ENCODE data around the gene GCC2.

Gene GCC2

GRCh38 chr2:108531674-108532055 is 82.7 kb downstream of the GCC2 start:
- TF ChIP-seq EZH2 (IDR thresholded peaks at IDR 0.05) (no peak), FOXP2 (optimal IDR thresholded peaks at IDR 0.05; ENCODE audit: control extremely low read depth, extremely low read length, insufficient read depth) (no peak), POLR2AphosphoS5 (IDR thresholded peaks at IDR 0.05; ENCODE audit: borderline replicate concordance, low read depth, low read length) (no peak)
- Histone ChIP-seq H3K9ac (ENCODE audit: insufficient read length) (no peak overlapping the region), H3K27ac (no peak overlapping the region), H3K36me3 (ENCODE audit: insufficient read depth, low read length) (no peaks in the 10 kb centered on the region), H3K9me3 (ENCODE audit: low read depth, low read length) (no peaks in the 10 kb centered on the region), H3K4me3 (no peak overlapping the region)
- DNase-seq (ENCODE audit: low read depth, low spot score) = no peak

- H3K9me3 ChIP-seq (ENCODE audit: low read depth, low read length) = no peaks in the 10 kb centered on the region
- H3K27ac ChIP-seq = peak within 1 kb of the TSS; percentile 80
- TF ChIP-seq POLR2AphosphoS5 (IDR thresholded peaks at IDR 0.05; ENCODE audit: borderline replicate concordance, low read depth, low read length) = peak; percentile 86
- no peak for TF ChIP-seq FOXP2 (optimal IDR thresholded peaks at IDR 0.05; ENCODE audit: control extremely low read depth, extremely low read length, insufficient read depth)
- TF ChIP-seq EZH2 (IDR thresholded peaks at IDR 0.05) = no peak
- peak within 1 kb of the TSS; percentile 91 for H3K9ac ChIP-seq (ENCODE audit: insufficient read length)
- peak within 1 kb of the TSS; percentile 95 for H3K4me3 ChIP-seq
- no peak for DNase-seq (ENCODE audit: low read depth, low spot score)
- no peaks in the 10 kb centered on the region for H3K36me3 ChIP-seq (ENCODE audit: insufficient read depth, low read length)
Observed at GRCh38 chr2:108533832-108534583, 85.0 kb downstream of the GCC2 start, which contains the start of gene LIMS1. TSS of gene LIMS1 (plus strand) at chr2:108534470. CDS start at chr2:108534563, 93 bp downstream.

GRCh38 chr2:108534584-108535356 is 85.8 kb downstream of the GCC2 start:
- DNase-seq (ENCODE audit: low read depth, low spot score) = no peak
- no peak overlapping the region for H3K27ac ChIP-seq
- H3K36me3 ChIP-seq (ENCODE audit: insufficient read depth, low read length) = no peaks in the 10 kb centered on the region
- no peak for TF ChIP-seq FOXP2 (optimal IDR thresholded peaks at IDR 0.05; ENCODE audit: control extremely low read depth, extremely low read length, insufficient read depth)
- H3K9ac ChIP-seq (ENCODE audit: insufficient read length) = peak overlapping the region; percentile 72
- no peaks in the 10 kb centered on the region for H3K9me3 ChIP-seq (ENCODE audit: low read depth, low read length)
- peak overlapping the region; percentile 87 for H3K4me3 ChIP-seq

- Histone ChIP-seq H3K27ac (no peak overlapping the region), H3K36me3 (ENCODE audit: insufficient read depth, low read length) (no peaks in the 10 kb centered on the region), H3K9me3 (ENCODE audit: low read depth, low read length) (no peaks in the 10 kb centered on the region), H3K4me3 (peak overlapping the region; percentile 87), H3K9ac (ENCODE audit: insufficient read length) (peak overlapping the region; percentile 72)
- no peak for TF ChIP-seq FOXP2 (optimal IDR thresholded peaks at IDR 0.05; ENCODE audit: control extremely low read depth, extremely low read length, insufficient read depth)
- TF ChIP-seq POLR2AphosphoS5 (IDR thresholded peaks at IDR 0.05; ENCODE audit: borderline replicate concordance, low read depth, low read length) = no peak
- TF ChIP-seq EZH2 (IDR thresholded peaks at IDR 0.05) = no peak
- DNase-seq (ENCODE audit: low read depth, low spot score) = no peak
Observed at GRCh38 chr2:108535357-108535631, 86.3 kb downstream of the GCC2 start.

GRCh38 chr2:108536133-108536780 is 87.3 kb downstream of the GCC2 start:
- DNase-seq (ENCODE audit: low read depth, low spot score) = no peak
- no peak for TF ChIP-seq POLR2AphosphoS5 (IDR thresholded peaks at IDR 0.05; ENCODE audit: borderline replicate concordance, low read depth, low read length)
- no peak for TF ChIP-seq FOXP2 (optimal IDR thresholded peaks at IDR 0.05; ENCODE audit: control extremely low read depth, extremely low read length, insufficient read depth)
- TF ChIP-seq EZH2 (IDR thresholded peaks at IDR 0.05) = no peak
- no peak overlapping the region for H3K9ac ChIP-seq (ENCODE audit: insufficient read length)

GRCh38 chr2:108536911-108537310 is 87.9 kb downstream of the GCC2 start:
- no peak for DNase-seq (ENCODE audit: low read depth, low spot score)
- no peaks in the 10 kb centered on the region for H3K36me3 ChIP-seq (ENCODE audit: insufficient read depth, low read length)
- no peak overlapping the region for H3K4me3 ChIP-seq
- H3K9ac ChIP-seq (ENCODE audit: insufficient read length) = no peak overlapping the region
- TF ChIP-seq FOXP2 (optimal IDR thresholded peaks at IDR 0.05; ENCODE audit: control extremely low read depth, extremely low read length, insufficient read depth) (no peak), POLR2AphosphoS5 (IDR thresholded peaks at IDR 0.05; ENCODE audit: borderline replicate concordance, low read depth, low read length) (no peak), EZH2 (IDR thresholded peaks at IDR 0.05) (no peak)
- no peaks in the 10 kb centered on the region for H3K9me3 ChIP-seq (ENCODE audit: low read depth, low read length)
- H3K27ac ChIP-seq = no peak overlapping the region

More at GRCh38 chr2:108536133-108536780, 87.3 kb downstream of the GCC2 start:
- Histone ChIP-seq H3K4me3 (peak overlapping the region; percentile 87; the same call in 1 of the 2 replicates), H3K9me3 (ENCODE audit: low read depth, low read length) (no peaks in the 10 kb centered on the region), H3K27ac (no peak overlapping the region), H3K36me3 (ENCODE audit: insufficient read depth, low read length) (no peaks in the 10 kb centered on the region)

- no peak for DNase-seq (ENCODE audit: low read depth, low spot score)
- no peaks in the 10 kb centered on the region; the same call in 1 of the 2 replicates for H3K36me3 ChIP-seq (ENCODE audit: insufficient read depth, low read length)
- no peak for TF ChIP-seq POLR2AphosphoS5 (IDR thresholded peaks at IDR 0.05; ENCODE audit: borderline replicate concordance, low read depth, low read length)
- TF ChIP-seq FOXP2 (optimal IDR thresholded peaks at IDR 0.05; ENCODE audit: control extremely low read depth, extremely low read length, insufficient read depth) = no peak
- TF ChIP-seq EZH2 (IDR thresholded peaks at IDR 0.05) = no peak
- H3K9ac ChIP-seq (ENCODE audit: insufficient read length) = peak overlapping the region; percentile 29
- H3K27ac ChIP-seq = no peak overlapping the region
- no peaks in the 10 kb centered on the region for H3K9me3 ChIP-seq (ENCODE audit: low read depth, low read length)
- no peak overlapping the region for H3K4me3 ChIP-seq
Observed at GRCh38 chr2:108538000-108538625, 89.1 kb downstream of the GCC2 start.

- Histone ChIP-seq H3K9ac (ENCODE audit: insufficient read length) (no peak overlapping the region), H3K9me3 (ENCODE audit: low read depth, low read length) (no peaks in the 10 kb centered on the region), H3K36me3 (ENCODE audit: insufficient read depth, low read length) (no peaks in the 10 kb centered on the region; the same call in 1 of the 2 replicates), H3K4me3 (peak overlapping the region; percentile 61), H3K27ac (peak overlapping the region; percentile 77)
- TF ChIP-seq POLR2AphosphoS5 (IDR thresholded peaks at IDR 0.05; ENCODE audit: borderline replicate concordance, low read depth, low read length) (no peak), EZH2 (IDR thresholded peaks at IDR 0.05) (no peak), FOXP2 (optimal IDR thresholded peaks at IDR 0.05; ENCODE audit: control extremely low read depth, extremely low read length, insufficient read depth) (no peak)
- DNase-seq (ENCODE audit: low read depth, low spot score) = no peak
Observed at GRCh38 chr2:108541451-108541850, 92.4 kb downstream of the GCC2 start.

All from SK-N-MC (cell line).